ENCODE results near the gene CADPS. TPM values are rescaled to one million over a fixed set of nuclear protein-coding genes. Genes with fewer than 3 reads are reported as not detected.

The CADPS gene
- total and polyA plus RNA-seq, 11 donors: 3.6 to 37.8 (median 12.9) TPM

DNA sequence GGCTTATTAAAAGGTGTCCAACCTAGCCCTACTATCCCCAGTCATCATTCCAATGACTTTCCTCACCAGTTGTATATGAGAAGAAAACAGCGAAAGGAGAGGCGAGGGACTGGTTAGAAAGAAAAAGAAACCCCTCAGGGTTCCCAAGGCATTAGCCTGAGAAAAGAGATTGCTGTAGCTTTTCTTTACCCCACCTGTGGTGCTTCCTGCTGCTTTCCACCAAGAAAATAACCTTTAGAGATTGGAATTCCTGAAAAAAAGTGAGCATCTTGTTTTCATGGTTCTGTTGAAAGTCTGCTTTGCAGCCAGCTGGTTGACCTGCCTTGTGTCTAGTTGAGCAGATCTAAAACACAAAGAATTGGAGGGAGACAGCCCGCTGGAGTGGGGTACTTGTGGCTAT, 196.4 kb downstream of the CADPS start:
- 64 to 73% (median 69%) methylated on average over 3 of the region's 3 CpGs for WGBS, 4 donors
- Histone ChIP-seq H3K4me1 (peaks cover 0 to 7% (median 0%) of the 10 kb centered on the region in 12 donors), H3K9me3 (no peaks in the 10 kb centered on the region), H3K4me3 (no peak overlapping the region), H3K27ac (no peak overlapping the region), H3K36me3 (no peaks in the 10 kb centered on the region), H3K27me3 (peaks cover 0 to 4% (median 0%) of the 10 kb centered on the region in 9 donors)
- TF ChIP-seq, protein P1, sequence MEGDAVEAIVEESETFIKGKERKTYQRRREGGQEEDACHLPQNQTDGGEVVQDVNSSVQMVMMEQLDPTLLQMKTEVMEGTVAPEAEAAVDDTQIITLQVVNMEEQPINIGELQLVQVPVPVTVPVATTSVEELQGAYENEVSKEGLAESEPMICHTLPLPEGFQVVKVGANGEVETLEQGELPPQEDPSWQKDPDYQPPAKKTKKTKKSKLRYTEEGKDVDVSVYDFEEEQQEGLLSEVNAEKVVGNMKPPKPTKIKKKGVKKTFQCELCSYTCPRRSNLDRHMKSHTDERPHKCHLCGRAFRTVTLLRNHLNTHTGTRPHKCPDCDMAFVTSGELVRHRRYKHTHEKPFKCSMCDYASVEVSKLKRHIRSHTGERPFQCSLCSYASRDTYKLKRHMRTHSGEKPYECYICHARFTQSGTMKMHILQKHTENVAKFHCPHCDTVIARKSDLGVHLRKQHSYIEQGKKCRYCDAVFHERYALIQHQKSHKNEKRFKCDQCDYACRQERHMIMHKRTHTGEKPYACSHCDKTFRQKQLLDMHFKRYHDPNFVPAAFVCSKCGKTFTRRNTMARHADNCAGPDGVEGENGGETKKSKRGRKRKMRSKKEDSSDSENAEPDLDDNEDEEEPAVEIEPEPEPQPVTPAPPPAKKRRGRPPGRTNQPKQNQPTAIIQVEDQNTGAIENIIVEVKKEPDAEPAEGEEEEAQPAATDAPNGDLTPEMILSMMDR (IDR thresholded peaks at IDR 0.05): no peak
- no peak for TF ChIP-seq POLR2A (IDR thresholded peaks at IDR 0.05)
- DNase-seq: no peak
- no peak for ATAC-seq
- intact Hi-C loops (cut with DNase I): no loop called here

DNA sequence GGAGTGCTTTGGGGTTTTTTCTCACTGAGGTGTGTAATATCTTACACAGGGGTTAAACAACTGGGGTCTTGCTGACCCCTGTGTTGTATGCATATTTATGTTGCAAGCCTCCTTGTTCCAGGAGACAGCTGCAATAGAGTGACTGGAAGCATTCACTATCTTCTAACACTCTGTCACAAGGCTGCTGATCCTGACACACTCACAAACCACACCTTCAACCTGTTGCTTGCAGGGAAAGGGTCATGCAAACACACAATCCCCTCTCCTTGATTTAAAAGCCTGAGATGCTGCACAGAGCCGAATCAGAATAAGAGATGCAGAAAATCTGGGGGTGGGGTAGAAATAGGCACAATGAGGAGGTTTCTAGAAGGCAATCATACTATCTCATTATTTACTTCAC, 197.3 kb downstream of the CADPS start:
- Histone ChIP-seq H3K27me3 (peaks cover 0 to 4% (median 0%) of the 10 kb centered on the region in 9 donors), H3K36me3 (no peaks in the 10 kb centered on the region), H3K9me3 (no peaks in the 10 kb centered on the region), H3K4me3 (no peak overlapping the region), H3K27ac (no peak overlapping the region), H3K4me1 (peaks cover 0 to 10% (median 0%) of the 10 kb centered on the region in 12 donors)
- intact Hi-C loops (cut with DNase I): no loop called here
- DNase-seq: no peak
- no peak for ATAC-seq
- no peak for TF ChIP-seq POLR2A (IDR thresholded peaks at IDR 0.05)
- TF ChIP-seq, protein P1 (IDR thresholded peaks at IDR 0.05): no peak
- WGBS, 4 donors: 45 to 65% (median 58%) methylated on average over 1 of the region's 1 CpG

DNA sequence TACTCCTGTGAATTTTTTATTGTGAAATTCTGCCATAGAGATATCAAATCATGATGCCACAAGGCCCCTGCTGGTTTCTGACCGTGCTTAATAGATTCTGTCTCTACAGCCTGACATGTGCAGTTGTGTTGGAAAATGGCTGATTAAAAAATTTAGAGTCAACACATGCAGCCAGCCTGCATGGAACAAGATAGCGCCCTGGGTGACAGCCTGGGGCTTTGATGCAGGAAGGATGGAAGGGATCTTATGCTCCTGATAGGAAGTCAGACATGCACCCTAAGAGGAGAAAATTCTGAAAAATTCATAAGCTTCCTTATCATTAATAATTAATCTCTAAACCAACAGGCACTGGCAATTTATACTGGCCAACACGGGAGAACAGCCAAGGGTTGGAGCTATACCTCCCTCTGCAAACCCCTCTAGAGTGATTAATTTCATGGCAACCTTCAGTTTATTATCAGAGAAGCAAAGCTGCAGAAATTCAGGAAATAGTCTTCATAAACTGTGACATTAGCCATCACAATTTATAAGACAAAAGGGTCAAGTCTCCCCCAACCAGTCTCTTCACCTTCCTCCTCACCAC, 198.4 kb downstream of the CADPS start:
- 53 to 65% (median 56%) methylated on average over 3 of the region's 3 CpGs for WGBS, 4 donors
- H3K27ac ChIP-seq: no peak overlapping the region
- H3K27me3 ChIP-seq: peaks cover 0 to 4% (median 0%) of the 10 kb centered on the region in 9 donors
- H3K4me3 ChIP-seq: no peak overlapping the region
- ATAC-seq (no peak), DNase-seq (no peak)
- peaks cover 0 to 10% (median 0%) of the 10 kb centered on the region in 12 donors for H3K4me1 ChIP-seq
- TF ChIP-seq POLR2A (IDR thresholded peaks at IDR 0.05): no peak
- TF ChIP-seq, protein P1 (IDR thresholded peaks at IDR 0.05): no peak
- H3K9me3 ChIP-seq: no peaks in the 10 kb centered on the region
- intact Hi-C loops (cut with DNase I): no loop called here
- H3K36me3 ChIP-seq: no peaks in the 10 kb centered on the region

DNA sequence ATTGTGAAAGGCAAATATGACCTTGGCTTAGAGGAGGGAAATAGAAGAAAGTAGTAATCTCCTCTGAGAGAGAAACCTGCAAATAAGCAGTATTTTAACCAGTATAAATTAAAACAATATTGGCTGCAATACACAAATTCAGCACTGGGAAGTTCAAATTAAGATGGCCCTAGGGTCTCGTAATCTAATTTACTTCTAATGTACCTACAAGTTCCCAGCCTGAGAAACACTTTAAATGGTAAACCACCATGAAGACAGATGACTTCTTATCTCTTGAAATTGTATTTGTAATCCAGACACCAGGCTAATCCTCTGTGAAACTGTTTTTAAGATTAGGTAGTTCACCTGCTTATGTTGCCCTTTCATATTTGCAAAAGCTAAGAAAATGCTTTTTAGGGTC, 199.7 kb downstream of the CADPS start:
- Histone ChIP-seq H3K27ac (no peak overlapping the region), H3K36me3 (no peaks in the 10 kb centered on the region), H3K27me3 (peaks cover 0 to 4% (median 0%) of the 10 kb centered on the region in 9 donors), H3K4me1 (peaks cover 0 to 10% (median 0%) of the 10 kb centered on the region in 12 donors), H3K9me3 (no peaks in the 10 kb centered on the region), H3K4me3 (no peak overlapping the region)
- intact Hi-C loops (cut with DNase I): no loop called here
- 88 to 93% (median 89%) methylated on average over 1 of the region's 1 CpG for WGBS, 4 donors
- ATAC-seq: no peak
- DNase-seq: no peak
- TF ChIP-seq, protein P1 (IDR thresholded peaks at IDR 0.05): no peak
- no peak for TF ChIP-seq POLR2A (IDR thresholded peaks at IDR 0.05)
